WTC11 (cell line): ENCODE results near the gene FCHO1. TPM values are rescaled to one million over a fixed set of nuclear protein-coding genes. Genes with fewer than 3 reads are reported as not detected.

ENCODE experiments used
- ATAC-seq: fragments of 200-7000 bp; cut with Tn5 transposase; 2 replicates; pipeline ENCODE4 v1.10.0; 2021; ENCODE audit warnings: mild to moderate bottlenecking, moderate library complexity
- CTCF ChIA-PET: fragments of 300-600 bp; sonication (Branson Sonifier 250); formaldehyde crosslinking; loops from one replicate; lab custom pipeline; 2021; ENCODE audit warnings: antibody characterized with exemption; lab: Charles Lee
- POLR2A ChIA-PET: fragments of 350-600 bp; sonication (Branson Sonifier 250); formaldehyde crosslinking; loops from one replicate; lab custom pipeline; 2021; ENCODE audit warnings: antibody characterized with exemption; lab: Charles Lee
- DNase-seq: peaks from one replicate; pipeline ENCODE4 v3.0.0; 2021; ENCODE audit warnings: low spot score
- H3K27ac Mint-ChIP-seq: 2 replicates; pipeline ENCODE4 v1.8.0; 2021; ENCODE audit warnings: mixed read lengths
- H3K27me3 Mint-ChIP-seq: 2 replicates; pipeline ENCODE4 v1.8.0; 2021; ENCODE audit warnings: low read depth, mild to moderate bottlenecking, moderate library complexity, mixed read lengths
- H3K36me3 Mint-ChIP-seq: 2 replicates; pipeline ENCODE4 v1.8.0; 2021; ENCODE audit warnings: mixed read lengths
- H3K4me1 Mint-ChIP-seq: 2 replicates; pipeline ENCODE4 v1.8.0; 2022; ENCODE audit warnings: mixed read lengths
- H3K4me3 Mint-ChIP-seq: 2 replicates; pipeline ENCODE4 v1.8.0; 2021; ENCODE audit warnings: mild to moderate bottlenecking, moderate library complexity, mixed read lengths
- H3K9me3 Mint-ChIP-seq: 2 replicates; pipeline ENCODE4 v1.8.0; 2021; ENCODE audit warnings: mixed read lengths
- ATF2 ChIP-seq: sonication (generic); formaldehyde crosslinking; IDR thresholded peaks from 2 replicates; pipeline ENCODE4 v1.8.1; 2022; ENCODE audit warnings: low read depth, missing genetic modification reagents, borderline replicate concordance
- CREB1 ChIP-seq: sonication (generic); formaldehyde crosslinking; IDR thresholded peaks from 2 replicates; pipeline ENCODE4 v1.8.0; 2023; ENCODE audit warnings: mild to moderate bottlenecking, missing genetic modification reagents
- E2F5 ChIP-seq: sonication (generic); formaldehyde crosslinking; IDR thresholded peaks from 2 replicates; pipeline ENCODE4 v1.8.1; 2022; ENCODE audit warnings: mild to moderate bottlenecking, moderate library complexity, missing genetic modification reagents
- EMX1 ChIP-seq: fragments of 250-450 bp; sonication (Bioruptor Pico); IDR thresholded peaks from 2 replicates; pipeline ENCODE4 v1.8.0; 2021; ENCODE audit warnings: mild to moderate bottlenecking
- ETV6 ChIP-seq: sonication (generic); formaldehyde crosslinking; IDR thresholded peaks from 2 replicates; pipeline ENCODE4 v1.8.1; 2022; ENCODE audit warnings: mild to moderate bottlenecking, missing genetic modification reagents
- FOXJ3 ChIP-seq: sonication (generic); formaldehyde crosslinking; IDR thresholded peaks from 2 replicates; pipeline ENCODE4 v1.9.0; 2021; ENCODE audit warnings: missing genetic modification reagents, mild to moderate bottlenecking, borderline replicate concordance
- FOXP4 ChIP-seq: sonication (generic); formaldehyde crosslinking; IDR thresholded peaks from 2 replicates; pipeline ENCODE4 v1.8.0; 2022; ENCODE audit warnings: mild to moderate bottlenecking, missing genetic modification reagents
- GRHL2 ChIP-seq: fragments of 250-450 bp; sonication (Bioruptor Pico); IDR thresholded peaks from 2 replicates; pipeline ENCODE4 v1.8.0; 2022; ENCODE audit warnings: mild to moderate bottlenecking, moderate library complexity; ENCODE audit not compliant: insufficient replicate concordance, severe bottlenecking
- IRF1 ChIP-seq: sonication (generic); formaldehyde crosslinking; IDR thresholded peaks from 2 replicates; pipeline ENCODE4 v1.8.0; 2023; ENCODE audit warnings: missing genetic modification reagents
- MYBL2 ChIP-seq: sonication (generic); formaldehyde crosslinking; IDR thresholded peaks from 2 replicates; pipeline ENCODE4 v1.8.1; 2023; ENCODE audit warnings: mild to moderate bottlenecking, moderate library complexity, missing genetic modification reagents
- NFE2L1 ChIP-seq: sonication (generic); formaldehyde crosslinking; IDR thresholded peaks from 2 replicates; pipeline ENCODE4 v1.8.1; 2023; ENCODE audit warnings: missing genetic modification reagents
- NR1H2 ChIP-seq: sonication (generic); formaldehyde crosslinking; IDR thresholded peaks from 2 replicates; pipeline ENCODE4 v1.9.0; 2021; ENCODE audit warnings: mild to moderate bottlenecking, moderate library complexity, missing genetic modification reagents
- NR2C2 ChIP-seq: sonication (generic); formaldehyde crosslinking; IDR thresholded peaks from 2 replicates; pipeline ENCODE4 v1.8.0; 2022; ENCODE audit warnings: mild to moderate bottlenecking, missing genetic modification reagents
- OVOL2 ChIP-seq: fragments of 250-450 bp; sonication (Bioruptor Pico); IDR thresholded peaks from 2 replicates; pipeline ENCODE4 v1.9.0; 2021; ENCODE audit warnings: mild to moderate bottlenecking, borderline replicate concordance
- RELA ChIP-seq: sonication (generic); formaldehyde crosslinking; IDR thresholded peaks from 2 replicates; pipeline ENCODE4 v1.8.1; 2022; ENCODE audit warnings: missing genetic modification reagents, mild to moderate bottlenecking, borderline replicate concordance
- TCF7 ChIP-seq: sonication (generic); formaldehyde crosslinking; IDR thresholded peaks from 2 replicates; pipeline ENCODE4 v1.8.0; 2022; ENCODE audit warnings: mild to moderate bottlenecking, low read depth, missing genetic modification reagents, moderate library complexity
- TEAD1 ChIP-seq: sonication (generic); formaldehyde crosslinking; IDR thresholded peaks from 2 replicates; pipeline ENCODE4 v1.8.0; 2022; ENCODE audit warnings: mild to moderate bottlenecking, missing genetic modification reagents
- ZNF121 ChIP-seq: sonication (generic); formaldehyde crosslinking; IDR thresholded peaks from 2 replicates; pipeline ENCODE4 v1.8.0; 2023; ENCODE audit warnings: missing genetic modification reagents
- ZNF423 ChIP-seq: fragments of 250-450 bp; sonication (Bioruptor Pico); IDR thresholded peaks from 2 replicates; pipeline ENCODE4 v2.1.2; 2022; ENCODE audit warnings: mild to moderate bottlenecking, moderate library complexity
- ZNF512 ChIP-seq: sonication (generic); formaldehyde crosslinking; IDR thresholded peaks from 2 replicates; pipeline ENCODE4 v1.8.1; 2022; ENCODE audit warnings: missing genetic modification reagents, borderline replicate concordance
- total RNA-seq: library from RNA; stranded (reverse); gene quantifications from 3 replicates; pipeline ENCODE4 v1.2.3, GENCODE V29; 2021
- TF ChIP-seq, protein P1 (sequence below): fragments of 250-450 bp; sonication (Bioruptor Pico); IDR thresholded peaks from 2 replicates; pipeline ENCODE4 v2.1.2; 2022; ENCODE audit warnings: mild to moderate bottlenecking, moderate library complexity
- TF ChIP-seq, protein P2 (sequence below): sonication (generic); formaldehyde crosslinking; IDR thresholded peaks from 2 replicates; pipeline ENCODE4 v1.8.1; 2022; ENCODE audit warnings: low read depth, mild to moderate bottlenecking, moderate library complexity, missing genetic modification reagents, borderline replicate concordance

Gene FCHO1
- total RNA-seq, 1 experiment from 2014 or later = 26.8 TPM

- TF ChIP-seq E2F5 (CRISPR knock-in tag) = no peak
- TF ChIP-seq ZNF121 (CRISPR knock-in tag) = no peak
- no peak for TF ChIP-seq GRHL2
- TF ChIP-seq RELA (CRISPR knock-in tag) = no peak
- no peak for TF ChIP-seq ATF2 (CRISPR knock-in tag)
These were observed 38.9 kb downstream of the FCHO1 start (continued) for GRCh38 chr19:17790059-17790780.

- POLR2A ChIA-PET = interaction anchor here (1.0 kb wide), 1 partner anchor 12 kb away, joined by 3 read pairs; no protein-coding TSS in a partner anchor
- Mint-ChIP-seq H3K27ac (no peak overlapping the region), H3K9me3 (no peaks in the 10 kb centered on the region), H3K27me3 (peaks cover 29% of the 10 kb centered on the region), H3K36me3 (no peaks in the 10 kb centered on the region), H3K4me3 (peak overlapping the region; percentile 68), H3K4me1 (peaks cover 10% of the 10 kb centered on the region)
- CTCF ChIA-PET = interaction anchor here (0.8 to 1.9 kb wide), 8 partner anchors 9 to 76 kb away, joined by 3 to 6 read pairs (median 4); no protein-coding TSS in a partner anchor
- ATAC-seq = no peak
- TF ChIP-seq EMX1 (CRISPR knock-in tag) (0 out of 2 replicates have a peak, but pooled peaks have one; percentile 3), ZNF423 (no peak)
- TF ChIP-seq, protein P1, sequence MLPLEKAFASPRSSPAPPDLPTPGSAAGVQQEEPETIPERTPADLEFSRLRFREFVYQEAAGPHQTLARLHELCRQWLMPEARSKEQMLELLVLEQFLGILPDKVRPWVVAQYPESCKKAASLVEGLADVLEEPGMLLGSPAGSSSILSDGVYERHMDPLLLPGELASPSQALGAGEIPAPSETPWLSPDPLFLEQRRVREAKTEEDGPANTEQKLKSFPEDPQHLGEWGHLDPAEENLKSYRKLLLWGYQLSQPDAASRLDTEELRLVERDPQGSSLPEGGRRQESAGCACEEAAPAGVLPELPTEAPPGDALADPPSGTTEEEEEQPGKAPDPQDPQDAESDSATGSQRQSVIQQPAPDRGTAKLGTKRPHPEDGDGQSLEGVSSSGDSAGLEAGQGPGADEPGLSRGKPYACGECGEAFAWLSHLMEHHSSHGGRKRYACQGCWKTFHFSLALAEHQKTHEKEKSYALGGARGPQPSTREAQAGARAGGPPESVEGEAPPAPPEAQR = no peak
- no peak for DNase-seq
These were observed 43.1 kb downstream of the FCHO1 start for GRCh38 chr19:17794412-17794730.

DNA sequence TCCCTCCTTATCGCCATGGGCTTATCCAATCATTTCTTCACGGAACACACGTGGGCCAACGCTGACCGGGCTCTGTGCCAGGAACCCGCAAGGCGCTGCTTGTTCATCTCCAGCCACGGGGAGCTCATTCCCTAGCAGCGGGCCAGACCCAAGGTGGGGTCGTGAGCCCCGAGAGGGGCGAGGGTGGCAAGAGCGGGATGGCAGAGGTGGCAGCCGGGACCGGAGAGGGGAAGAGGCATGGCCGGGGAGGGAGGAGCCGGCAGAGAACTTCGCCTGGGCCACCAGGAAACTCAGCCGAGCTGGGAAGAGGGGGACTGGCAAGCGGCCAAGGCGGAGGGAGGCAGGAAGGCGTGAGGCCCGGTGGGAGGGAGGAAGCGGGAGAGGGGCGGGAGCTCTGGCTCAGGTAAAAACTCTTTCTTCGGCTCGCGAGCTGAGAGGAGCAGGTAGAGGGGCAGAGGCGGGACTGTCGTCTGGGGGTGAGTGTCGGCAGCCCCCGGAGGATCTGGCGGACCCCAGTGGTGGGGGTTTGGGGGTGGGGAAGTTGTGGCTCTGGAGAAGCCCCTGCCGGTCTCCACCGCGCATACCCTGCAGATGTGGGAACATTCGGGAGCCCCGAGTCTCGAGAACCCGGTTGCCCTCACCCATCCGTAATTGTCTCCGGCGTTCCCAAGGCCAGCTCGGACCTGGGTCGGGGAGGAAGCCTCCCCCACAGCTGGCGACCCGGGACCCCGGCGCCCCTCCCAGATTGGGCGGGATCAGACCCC lies 43.6 kb downstream of the FCHO1 start, which contains the start of gene B3GNT3:
TSS of gene B3GNT3 (plus strand) at position 408 of the 764 bp plus-strand sequence. CDS start 12,670 bp downstream, outside the sequence.
- Mint-ChIP-seq H3K4me1 (peaks cover 10% of the 10 kb centered on the region), H3K36me3 (no peaks in the 10 kb centered on the region), H3K27me3 (peaks cover 29% of the 10 kb centered on the region), H3K4me3 (peak within 1 kb of the TSS; percentile 68), H3K27ac (no peak within 1 kb of the TSS), H3K9me3 (no peaks in the 10 kb centered on the region)
- CTCF ChIA-PET = interaction anchor here (0.6 to 1.9 kb wide), 12 partner anchors 8 to 137 kb away, joined by 3 to 6 read pairs (median 4); partner anchors contain the start of gene RPL18A
- ATAC-seq (peak; percentile 78), DNase-seq (peak; percentile 75)
- POLR2A ChIA-PET = interaction anchor here (1.0 kb wide), 1 partner anchor 12 kb away, joined by 3 read pairs; no protein-coding TSS in a partner anchor
- no peak for TF ChIP-seq OVOL2 (CRISPR knock-in tag)
- TF ChIP-seq IRF1 (CRISPR knock-in tag) = no peak
- peak; percentile 68; the same call in 1 of the 2 replicates for TF ChIP-seq TCF7 (CRISPR knock-in tag)
- TF ChIP-seq CREB1 (CRISPR knock-in tag) = no peak
- TF ChIP-seq NR2C2 (CRISPR knock-in tag) = no peak
- no peak for TF ChIP-seq ETV6 (CRISPR knock-in tag)
- no peak for TF ChIP-seq NR1H2 (CRISPR knock-in tag)
- peak; percentile 62; the same call in 1 of the 2 replicates for TF ChIP-seq NFE2L1 (CRISPR knock-in tag)
- TF ChIP-seq, protein P2, sequence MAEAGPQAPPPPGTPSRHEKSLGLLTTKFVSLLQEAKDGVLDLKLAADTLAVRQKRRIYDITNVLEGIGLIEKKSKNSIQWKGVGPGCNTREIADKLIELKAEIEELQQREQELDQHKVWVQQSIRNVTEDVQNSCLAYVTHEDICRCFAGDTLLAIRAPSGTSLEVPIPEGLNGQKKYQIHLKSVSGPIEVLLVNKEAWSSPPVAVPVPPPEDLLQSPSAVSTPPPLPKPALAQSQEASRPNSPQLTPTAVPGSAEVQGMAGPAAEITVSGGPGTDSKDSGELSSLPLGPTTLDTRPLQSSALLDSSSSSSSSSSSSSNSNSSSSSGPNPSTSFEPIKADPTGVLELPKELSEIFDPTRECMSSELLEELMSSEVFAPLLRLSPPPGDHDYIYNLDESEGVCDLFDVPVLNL = 0 out of 2 replicates have a peak, but pooled peaks have one; percentile 32
- TF ChIP-seq RELA (CRISPR knock-in tag) = no peak; the same call in 1 of the 2 replicates
- TF ChIP-seq ZNF512 (CRISPR knock-in tag) = no peak
- TF ChIP-seq MYBL2 (CRISPR knock-in tag) = no peak; the same call in 1 of the 2 replicates
- TF ChIP-seq FOXP4 (CRISPR knock-in tag) = no peak
- no peak for TF ChIP-seq EMX1 (CRISPR knock-in tag)
- TF ChIP-seq TEAD1 (CRISPR knock-in tag) = no peak
- no peak for TF ChIP-seq FOXJ3
